Raji (cell line): ENCODE results near the gene SEPTIN14.

ENCODE experiments used
- POLR2A ChIP-seq: IDR thresholded peaks from 2 replicates; pipeline ENCODE4 v1.6.1; 2011; ENCODE audit warnings: low read depth, low read length, control low read depth; ENCODE audit not compliant: insufficient read depth

Gene SEPTIN14

DNA sequence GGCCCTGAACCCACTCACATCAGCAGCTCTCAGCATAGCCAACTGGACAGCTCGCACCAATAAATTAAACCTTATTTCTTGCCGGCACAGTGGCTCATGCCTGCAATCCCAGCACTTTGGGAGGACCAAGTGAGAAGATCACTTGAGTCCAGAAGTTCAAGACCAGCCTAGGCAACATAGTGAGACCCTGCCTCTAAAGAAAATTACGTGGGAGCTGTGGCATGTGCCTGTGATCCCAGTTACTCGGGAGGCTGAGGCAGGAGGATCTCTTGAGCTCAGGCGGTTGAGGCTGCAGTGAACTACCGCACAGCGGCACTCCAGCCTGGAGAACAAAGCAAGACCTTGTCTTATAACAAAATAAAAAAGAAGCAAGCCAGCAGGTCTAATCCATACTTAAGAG is 75.7 kb downstream of the SEPTIN14 start:
- TF ChIP-seq POLR2A, result no peak

DNA sequence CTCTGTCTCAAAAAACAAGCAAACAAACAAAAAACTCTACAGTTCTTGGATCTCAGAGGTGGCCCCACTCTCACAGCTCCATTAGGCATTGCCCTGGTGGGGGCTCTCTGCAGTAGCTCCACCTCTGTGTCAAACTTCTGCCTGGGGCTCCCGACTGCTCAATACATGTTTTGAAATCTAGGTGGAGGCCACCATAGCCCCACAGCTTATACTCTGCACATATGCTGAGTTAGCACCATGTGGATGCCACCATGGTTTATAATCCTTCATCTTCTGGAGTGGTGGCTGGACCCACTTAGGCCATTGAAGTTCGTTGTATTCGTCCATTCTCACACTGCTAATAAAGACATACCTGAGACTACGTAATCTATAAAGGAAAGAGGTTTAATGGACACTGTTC is 78.4 kb downstream of the SEPTIN14 start:
- TF ChIP-seq POLR2A, result no peak

DNA sequence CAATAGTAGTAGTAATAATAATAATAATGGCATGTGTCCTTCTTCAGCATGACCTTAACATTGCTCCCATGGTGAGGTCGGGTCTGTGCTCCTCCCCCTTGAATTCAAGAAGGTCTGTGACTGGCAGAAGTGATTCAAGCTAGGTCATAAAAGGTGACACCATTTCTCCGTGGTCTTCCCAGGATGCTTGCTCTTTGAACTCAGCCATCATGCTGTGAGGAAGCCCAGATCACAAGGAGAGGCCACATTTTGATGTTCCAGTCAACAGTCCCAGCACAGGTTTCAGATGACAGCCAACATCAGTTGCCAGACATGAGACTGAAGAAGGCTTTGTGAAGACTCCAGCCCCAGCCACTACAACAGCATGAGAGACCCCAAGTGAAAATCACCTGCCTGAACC is 83.9 kb downstream of the SEPTIN14 start:
- TF ChIP-seq POLR2A, result no peak

DNA sequence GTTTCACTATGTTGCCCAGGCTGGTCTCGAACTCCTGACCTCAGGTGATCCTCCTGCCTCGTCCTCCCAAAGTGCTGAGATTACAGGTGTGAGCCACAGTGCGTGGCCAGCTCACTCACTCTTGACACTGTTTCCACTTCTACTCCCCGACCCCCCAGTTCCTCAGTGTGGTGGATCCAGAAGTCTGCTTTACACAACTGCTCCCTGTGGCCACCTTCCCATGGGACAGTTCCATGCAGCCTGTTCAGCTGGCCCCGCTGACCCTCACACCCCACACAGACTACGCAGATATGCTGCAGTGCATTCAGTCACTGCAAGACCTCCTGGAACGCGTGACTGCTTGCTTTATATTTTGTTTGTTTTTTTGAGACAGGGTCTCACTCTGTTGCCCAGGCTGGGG is 86.4 kb downstream of the SEPTIN14 start:
- TF ChIP-seq POLR2A, result no peak

DNA sequence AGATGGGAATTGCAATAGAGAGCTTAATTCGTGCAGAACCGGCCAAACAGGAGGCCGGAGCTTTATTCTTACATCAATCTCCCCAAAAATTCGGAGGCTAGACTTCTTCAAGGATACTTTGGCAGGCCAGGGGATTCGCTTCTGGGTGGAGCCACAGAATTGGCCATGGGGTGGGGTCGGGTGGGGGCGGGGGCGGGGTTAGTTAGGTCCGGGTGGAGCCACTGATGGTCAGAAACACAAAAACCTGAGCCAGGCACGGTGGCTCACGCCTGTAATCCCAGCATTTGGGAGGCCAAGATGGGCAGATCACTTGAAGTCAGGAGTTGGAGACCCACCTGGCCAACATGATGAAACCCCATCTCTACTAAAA is 87.5 kb downstream of the SEPTIN14 start:
- no peak for TF ChIP-seq POLR2A

DNA sequence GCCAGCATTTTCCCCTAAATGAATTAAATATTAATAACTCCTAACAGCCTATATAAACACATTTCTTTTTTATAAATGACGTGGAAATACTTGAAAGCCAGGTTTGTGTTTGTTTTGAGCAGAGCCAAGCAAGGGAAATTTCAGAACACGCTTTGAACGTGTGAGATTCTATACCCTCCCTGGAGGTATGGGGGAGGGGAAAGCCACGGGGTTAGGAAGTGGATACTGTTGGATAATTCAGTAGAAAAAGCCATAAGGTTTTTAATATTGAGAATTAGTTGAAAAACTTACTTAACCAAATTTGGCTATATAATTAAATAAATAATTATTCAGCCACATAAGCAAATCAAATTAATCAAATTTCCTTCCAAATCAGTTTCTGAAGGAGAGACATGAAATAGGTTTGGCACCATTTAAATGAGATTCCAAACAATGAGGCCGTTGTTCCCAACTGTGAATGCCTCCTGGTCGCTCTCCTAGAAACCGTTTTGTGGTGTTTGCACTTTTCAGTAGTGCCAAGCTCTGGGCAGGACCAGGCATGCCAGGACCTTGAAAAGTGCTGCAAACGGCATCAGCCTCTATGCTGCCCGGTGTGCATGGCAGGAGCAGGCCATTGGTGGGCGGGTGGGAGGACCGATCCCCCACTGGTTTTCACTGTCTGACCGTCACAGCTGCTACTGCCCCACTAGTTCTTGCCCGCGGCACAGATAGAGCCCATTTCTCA is 88.1 kb downstream of the SEPTIN14 start:
- TF ChIP-seq POLR2A, result no peak

DNA sequence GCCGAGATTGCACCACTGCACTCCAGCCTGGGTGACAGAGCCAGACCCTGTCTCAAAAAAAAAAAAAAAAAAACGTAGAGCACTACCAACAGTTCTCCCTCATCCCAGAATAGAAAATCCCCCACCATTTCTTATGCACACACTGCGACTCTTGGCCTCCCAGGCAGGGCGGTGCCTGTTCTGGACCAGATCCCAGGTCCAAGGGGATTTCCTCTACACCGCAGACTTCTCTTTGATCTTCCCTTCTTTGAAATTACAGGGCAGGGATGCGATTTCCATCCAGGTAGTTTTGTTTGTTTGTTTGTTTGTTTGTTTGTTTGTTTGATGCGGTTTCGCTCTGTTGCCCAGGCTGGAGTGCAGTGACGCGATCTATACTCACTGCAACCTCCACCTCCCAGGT is 91.8 kb downstream of the SEPTIN14 start:
- no peak for TF ChIP-seq POLR2A
